Astrocyte (in vitro differentiated cells and primary cell): Measurements from ENCODE around the gene PDE6B.
"Not testable (repeated sequence)": the region's sequence is repeated elsewhere in the genome, so short reads cannot be mapped to it uniquely, and the experiment has no call there.

Experiments
- CTCF ChIP-seq: IDR thresholded peaks from 2 replicates; pipeline ENCODE4 v1.5.1; 2011; ENCODE audit warnings: low read depth, mild to moderate bottlenecking, inconsistent platforms, low read length, moderate library complexity; ENCODE audit not compliant: insufficient read depth
- EZH2 ChIP-seq: IDR thresholded peaks from 2 replicates; pipeline ENCODE4 v1.6.1; 2012; ENCODE audit warnings: mild to moderate bottlenecking, low read length, inconsistent platforms; ENCODE audit not compliant: insufficient read depth

DNA sequence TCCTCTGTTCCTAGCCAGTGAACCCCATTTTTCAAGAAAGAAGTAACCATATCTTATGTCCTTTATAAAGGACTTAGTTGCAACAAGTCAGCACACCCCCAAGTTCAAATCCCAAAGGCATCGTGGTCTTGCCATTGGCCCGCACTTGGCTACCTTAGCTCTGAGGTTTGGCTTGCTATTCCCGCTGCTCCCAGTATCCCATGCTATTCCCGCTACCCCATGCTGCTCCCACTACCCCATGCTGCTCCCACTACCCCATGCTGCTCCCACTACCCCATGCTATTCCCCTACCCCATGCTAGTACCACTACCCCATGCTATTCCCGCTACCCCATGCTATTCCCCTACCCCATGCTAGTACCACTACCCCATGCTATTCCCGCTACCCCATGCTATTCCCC, 42.8 kb downstream of the PDE6B start:
- TF ChIP-seq CTCF, EZH2: not testable (repeated sequence)
